Prostate gland (tissue), 2 donors: ENCODE results near the gene TSC22D3.

Experiments used
- CTCF ChIP-seq, 4 experiments: fragments of 200-600 bp in 2 of 4; fragments of 450-650 bp in 2 of 4; sonication (generic) in 2 of 4; IDR thresholded peaks; 1 replicate in 3 of 4; 2 replicates in 1 of 4; pipeline ENCODE4 v1.5.1; 2016 to 2019; ENCODE audit warnings: antibody characterized with exemption in 4 of 4, mild to moderate bottlenecking in 2 of 4, moderate library complexity in 2 of 4
- POLR2A ChIP-seq: fragments of 450-650 bp; IDR thresholded peaks from one replicate; pipeline ENCODE4 v1.6.1; 2016; ENCODE audit warnings: antibody characterized with exemption, mild to moderate bottlenecking
- POLR2AphosphoS5 ChIP-seq: sonication (generic); formaldehyde crosslinking; IDR thresholded peaks from one replicate; pipeline ENCODE4 v1.6.1; 2017; ENCODE audit warnings: antibody characterized with exemption

DNA sequence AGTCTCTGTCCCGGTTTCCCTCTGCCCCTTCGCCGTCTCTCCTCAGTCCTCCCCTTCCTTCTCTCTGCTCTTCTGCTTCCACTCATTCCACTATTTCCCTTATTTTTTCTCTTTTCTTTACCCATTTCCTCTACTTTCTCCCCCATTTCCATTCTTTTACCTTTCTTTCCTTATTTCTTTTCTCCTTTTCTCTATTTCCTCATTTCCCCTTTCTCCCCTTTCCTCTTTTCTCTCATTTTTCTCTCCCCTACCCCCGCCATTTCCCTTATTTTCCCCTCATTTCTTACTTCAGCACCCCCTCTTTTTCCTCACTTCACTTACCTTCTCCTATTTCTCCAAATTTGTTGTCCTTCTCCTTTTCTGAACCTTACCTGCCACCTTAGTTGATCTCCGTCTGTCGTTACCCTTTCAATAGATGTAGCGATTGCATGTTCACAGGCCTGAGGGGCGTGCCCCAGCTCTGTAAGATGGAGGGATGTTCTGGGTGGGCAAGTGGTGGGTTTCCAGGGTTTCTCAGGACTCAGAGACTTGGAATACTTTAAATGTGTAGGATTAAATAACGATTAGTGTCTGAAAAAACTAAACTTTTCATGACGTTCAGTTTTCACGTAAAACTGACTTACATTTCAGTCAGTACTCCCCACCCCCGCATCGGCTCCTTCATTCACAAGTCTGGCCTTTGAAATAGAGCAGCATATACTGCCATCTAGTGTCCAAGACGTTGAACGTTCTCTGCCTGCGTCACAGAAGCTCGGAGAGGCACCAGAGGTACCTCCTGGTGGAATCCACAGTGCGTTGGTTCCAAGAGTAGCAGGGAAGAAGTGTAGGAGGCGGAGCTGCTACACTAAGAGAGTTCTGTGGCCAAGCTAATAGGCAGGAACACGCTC, 1.3 kb upstream of the TSC22D3 start:
- TF ChIP-seq CTCF (IDR thresholded peaks at IDR 0.05), result peak; percentile 51 to 91 (median 76)
- no peak for TF ChIP-seq POLR2A
- peak; percentile 75 for TF ChIP-seq POLR2AphosphoS5
